Esophagus muscularis mucosa (tissue), 4 donors: ENCODE measurements around the gene TUSC2. TPM values are rescaled to one million over a fixed set of nuclear protein-coding genes. Genes with fewer than 3 reads are reported as not detected.

Source experiments
- DNase-seq: peaks from one replicate; pipeline ENCODE4 v3.0.0-alpha.2; 2017; ENCODE audit errors: extremely low spot score
- H3K27ac ChIP-seq, 4 donors: fragments of 200-600 bp; sonication (generic); replicated peaks in 1 of 4; 1 replicate in 3 of 4; 2 replicates in 1 of 4; pipeline ENCODE4 v1.5.1; 2016 to 2019; ENCODE audit warnings: mild to moderate bottlenecking in 1 of 4
- H3K27me3 ChIP-seq, 4 donors: fragments of 200-600 bp; sonication (generic); one replicate each; pipeline versions ENCODE4 v1.5.1 to v1.6.0; 2016 to 2019
- H3K36me3 ChIP-seq, 4 donors: fragments of 200-600 bp; sonication (generic); one replicate each; pipeline ENCODE4 v1.5.1; 2016 to 2019
- H3K4me1 ChIP-seq, 4 donors: fragments of 200-600 bp; sonication (generic); one replicate each; pipeline ENCODE4 v1.5.1; 2016 to 2019
- H3K4me3 ChIP-seq, 4 donors: fragments of 200-600 bp; sonication (generic); 1 replicate in 2 of 4; 2 replicates in 2 of 4; pipeline ENCODE4 v1.5.1; 2016 to 2019; ENCODE audit warnings: mild to moderate bottlenecking in 4 of 4, moderate library complexity in 1 of 4
- H3K9me3 ChIP-seq, 4 donors: fragments of 200-600 bp; sonication (generic); 1 replicate in 3 of 4; 2 replicates in 1 of 4; pipeline ENCODE4 v1.5.1; 2016 to 2019
- CTCF ChIP-seq, 3 experiments: fragments of 200-600 bp in 2 of 3; fragments of 450-650 bp in 1 of 3; sonication (generic) in 2 of 3; IDR thresholded peaks; one replicate each; pipeline ENCODE4 v1.5.1; 2017 to 2019; ENCODE audit warnings: antibody characterized with exemption in 3 of 3, mild to moderate bottlenecking in 2 of 3, moderate library complexity in 1 of 3
- EP300 ChIP-seq: sonication (generic); formaldehyde crosslinking; IDR thresholded peaks from one replicate; pipeline ENCODE4 v1.6.1; 2017; ENCODE audit warnings: antibody characterized with exemption
- POLR2A ChIP-seq: fragments of 450-650 bp; IDR thresholded peaks from one replicate; pipeline ENCODE4 v1.6.1; 2017; ENCODE audit warnings: antibody characterized with exemption, moderate library complexity, mild to moderate bottlenecking, low read depth
- POLR2AphosphoS5 ChIP-seq, 2 donors: sonication (generic); formaldehyde crosslinking; IDR thresholded peaks; one replicate each; pipeline ENCODE4 v1.6.1; 2017; ENCODE audit warnings: antibody characterized with exemption in 2 of 2
- WGBS: methylation state at CpG from one replicate; pipeline ENCODE4 v1.1.5; 2018; 5-methylcytosine and 5-hydroxymethylcytosine counted together
- intact Hi-C: fragments of 100-400 bp; cut with DNase I; formaldehyde crosslinking; loops from one replicate; pipeline ENCODE4 v1.15.1; 2023
- total RNA-seq, 4 donors: library from RNA; depleted of rRNA; stranded (reverse); fragments of >200 nt; gene quantifications; one replicate each; pipeline versions ENCODE4 v1.1.0 to v1.2.1, GENCODE V29; 2016

The TUSC2 gene
- total RNA-seq, 4 donors from 2014 or later, result 18.7 to 40.6 (median 37.5) TPM

- Histone ChIP-seq H3K27me3 (no peaks in the 10 kb centered on the region), H3K4me3 (peak overlapping the region; percentile 72 to 88 (median 84)), H3K9me3 (no peaks in the 10 kb centered on the region), H3K27ac (peak overlapping the region; percentile 93 to 95 (median 93)), H3K4me1 (peaks cover 56 to 81% (median 76%) of the 10 kb centered on the region in 4 donors), H3K36me3 (peaks cover 0 to 61% (median 49%) of the 10 kb centered on the region in 4 donors)
- WGBS, result 79% methylated on average over 12 of the region's 29 CpGs
- DNase-seq, result no peak
- intact Hi-C loops, result no loop called here
- no peak for TF ChIP-seq POLR2A
- TF ChIP-seq POLR2AphosphoS5 (IDR thresholded peaks at IDR 0.05), result no peak
- no peak for TF ChIP-seq CTCF (IDR thresholded peaks at IDR 0.05)
- TF ChIP-seq EP300, result no peak
Observed at GRCh38 chr3:50319894-50320625, 8.0 kb downstream of the TUSC2 start.

- Histone ChIP-seq H3K4me3 (peak overlapping the region; percentile 72 to 88 (median 84)), H3K36me3 (peaks cover 0 to 64% (median 50%) of the 10 kb centered on the region in 4 donors), H3K27me3 (no peaks in the 10 kb centered on the region), H3K9me3 (no peaks in the 10 kb centered on the region), H3K4me1 (peaks cover 49 to 82% (median 70%) of the 10 kb centered on the region in 4 donors), H3K27ac (peak overlapping the region in 3 of 4 donors; percentile 16 to 48 (median 22))
- intact Hi-C loops, result no loop called here
- TF ChIP-seq POLR2AphosphoS5 (IDR thresholded peaks at IDR 0.05) (no peak), POLR2A (no peak), EP300 (no peak), CTCF (IDR thresholded peaks at IDR 0.05) (no peak)
- no peak for DNase-seq
- 87% methylated on average over 14 of the region's 16 CpGs for WGBS
Observed at GRCh38 chr3:50319181-50319893, 8.7 kb downstream of the TUSC2 start.

- Histone ChIP-seq H3K27ac (peak overlapping the region in 3 of 4 donors; percentile 16 to 48 (median 22)), H3K36me3 (peaks cover 0 to 65% (median 51%) of the 10 kb centered on the region in 4 donors), H3K4me1 (peaks cover 44 to 77% (median 63%) of the 10 kb centered on the region in 4 donors), H3K27me3 (no peaks in the 10 kb centered on the region), H3K9me3 (no peaks in the 10 kb centered on the region), H3K4me3 (peak overlapping the region; percentile 72 to 88 (median 84))
- DNase-seq, result no peak
- TF ChIP-seq POLR2AphosphoS5 (IDR thresholded peaks at IDR 0.05) (no peak), EP300 (no peak), POLR2A (no peak), CTCF (IDR thresholded peaks at IDR 0.05) (no peak)
- WGBS, result 39% methylated on average over 6 of the region's 10 CpGs
- intact Hi-C loops, result no loop called here
Observed at GRCh38 chr3:50318615-50319014, 9.4 kb downstream of the TUSC2 start.

GRCh38 chr3:50318163-50318562, 9.9 kb downstream of the TUSC2 start:
- peak overlapping the region; percentile 72 to 88 (median 84) for H3K4me3 ChIP-seq
- TF ChIP-seq POLR2A (no peak), EP300 (no peak), CTCF (IDR thresholded peaks at IDR 0.05) (no peak), POLR2AphosphoS5 (IDR thresholded peaks at IDR 0.05) (no peak)
- H3K27me3 ChIP-seq, result no peaks in the 10 kb centered on the region
- H3K36me3 ChIP-seq, result peaks cover 0 to 65% (median 51%) of the 10 kb centered on the region in 4 donors
- no peak for DNase-seq
- intact Hi-C loops, result no loop called here
- H3K9me3 ChIP-seq, result no peaks in the 10 kb centered on the region
- 82% methylated on average over 6 of the region's 11 CpGs for WGBS
- peak overlapping the region in 3 of 4 donors; percentile 11 to 61 (median 28) for H3K27ac ChIP-seq
- peaks cover 44 to 73% (median 61%) of the 10 kb centered on the region in 4 donors for H3K4me1 ChIP-seq
